Kidney tubule cell (primary cell): ENCODE results near the gene GNAO1.

Experiments used
- DNase-seq: peaks from one replicate; pipeline ENCODE4 v3.0.0-alpha.2; 2018; ENCODE audit warnings: low spot score

Gene GNAO1

DNA sequence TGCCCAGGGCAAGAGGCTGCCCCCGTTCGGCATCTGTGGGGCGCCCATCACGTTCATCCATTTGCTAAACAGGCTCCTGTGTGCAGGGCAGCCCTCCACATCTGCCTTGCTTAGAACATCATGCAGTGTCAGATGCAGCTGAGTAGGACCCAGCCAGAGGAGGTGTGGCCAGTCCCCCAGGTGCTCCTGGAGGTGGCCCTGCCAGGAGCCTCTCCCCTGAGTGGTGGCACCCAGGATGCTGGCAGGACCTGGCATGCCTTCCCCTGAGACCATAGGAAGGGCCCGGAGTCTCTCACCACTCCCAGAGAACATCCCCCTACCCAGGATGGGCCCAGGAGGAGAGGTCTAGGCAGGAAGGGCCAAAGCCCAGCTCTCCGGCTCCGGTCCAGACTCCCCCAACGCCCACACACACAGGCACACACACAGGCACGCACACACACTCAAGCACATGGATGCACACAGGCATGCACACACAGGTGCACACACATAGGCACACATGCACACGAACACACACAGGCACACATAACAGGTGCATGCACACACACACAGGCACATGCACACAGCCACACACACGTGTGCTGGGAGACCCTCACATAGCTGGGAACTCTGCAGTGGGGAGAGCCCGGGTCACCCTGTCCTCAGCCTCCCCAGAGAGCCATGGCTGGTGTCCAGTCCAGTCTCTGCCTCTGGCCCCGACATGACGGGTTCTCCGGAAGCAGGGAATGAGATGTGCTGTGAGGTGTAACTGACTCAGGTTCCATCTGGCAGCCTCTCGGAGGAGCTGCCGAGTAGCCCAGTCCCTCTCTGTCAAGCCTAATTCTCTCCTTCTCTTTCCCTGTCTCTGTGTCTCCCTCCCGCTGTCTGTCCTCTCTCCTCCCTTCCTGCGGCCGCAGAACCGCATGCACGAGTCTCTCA is 159.5 kb downstream of the GNAO1 start:
- peak; percentile 21 for DNase-seq

DNA sequence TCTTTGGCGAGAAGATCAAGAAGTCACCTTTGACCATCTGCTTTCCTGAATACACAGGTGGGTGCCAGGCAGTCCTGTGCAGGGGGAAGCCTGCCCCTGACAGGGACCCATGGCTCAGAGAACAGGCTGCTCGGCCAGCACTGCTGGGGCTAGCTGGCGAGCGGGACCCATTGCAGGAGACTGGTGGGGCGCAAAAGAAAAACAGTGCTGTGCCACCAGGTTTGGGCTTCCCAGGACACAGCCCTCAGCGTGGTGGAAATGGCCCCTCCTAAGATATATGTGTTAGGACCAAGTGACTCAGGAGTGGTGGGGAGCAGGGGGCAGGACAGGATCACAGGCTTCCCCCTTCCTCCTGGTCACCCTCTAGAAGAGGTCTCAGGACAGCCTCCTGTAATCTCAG is 160.2 kb downstream of the GNAO1 start:
- no peak for DNase-seq

DNA sequence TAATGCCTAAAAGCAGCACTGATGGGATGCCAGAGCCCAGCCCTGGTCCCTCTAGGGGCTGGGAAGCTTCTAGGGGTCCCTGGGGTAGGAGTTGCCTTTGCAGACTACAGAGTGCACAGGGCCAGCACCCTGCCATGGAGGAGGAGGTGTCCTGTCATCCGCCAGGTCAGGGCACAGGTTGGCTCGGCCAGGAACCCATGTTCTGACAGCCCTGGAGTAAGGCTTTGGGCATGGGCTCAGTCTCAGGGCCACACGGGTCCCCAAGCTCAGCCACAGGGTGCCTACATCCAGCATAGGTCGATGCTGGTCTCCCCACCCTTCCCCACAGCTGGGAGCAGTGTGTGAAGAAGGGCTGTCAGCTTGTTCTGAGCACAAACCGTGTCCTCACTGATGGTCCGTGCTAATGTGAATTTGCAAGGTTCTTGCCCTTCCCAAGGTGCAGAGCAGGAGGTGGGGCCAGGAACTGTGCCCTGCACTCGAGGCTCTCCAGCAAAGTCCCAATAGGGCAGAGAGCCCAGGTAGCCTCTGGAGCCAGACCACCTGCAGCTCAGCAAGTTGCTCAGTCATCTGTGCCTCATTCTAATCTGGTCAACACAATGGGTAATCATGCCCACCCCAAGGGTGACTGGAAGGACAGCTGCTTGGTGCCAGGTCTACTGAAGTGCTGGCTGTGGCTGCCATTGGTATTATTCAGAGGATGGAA is 161.2 kb downstream of the GNAO1 start:
- no peak for DNase-seq

DNA sequence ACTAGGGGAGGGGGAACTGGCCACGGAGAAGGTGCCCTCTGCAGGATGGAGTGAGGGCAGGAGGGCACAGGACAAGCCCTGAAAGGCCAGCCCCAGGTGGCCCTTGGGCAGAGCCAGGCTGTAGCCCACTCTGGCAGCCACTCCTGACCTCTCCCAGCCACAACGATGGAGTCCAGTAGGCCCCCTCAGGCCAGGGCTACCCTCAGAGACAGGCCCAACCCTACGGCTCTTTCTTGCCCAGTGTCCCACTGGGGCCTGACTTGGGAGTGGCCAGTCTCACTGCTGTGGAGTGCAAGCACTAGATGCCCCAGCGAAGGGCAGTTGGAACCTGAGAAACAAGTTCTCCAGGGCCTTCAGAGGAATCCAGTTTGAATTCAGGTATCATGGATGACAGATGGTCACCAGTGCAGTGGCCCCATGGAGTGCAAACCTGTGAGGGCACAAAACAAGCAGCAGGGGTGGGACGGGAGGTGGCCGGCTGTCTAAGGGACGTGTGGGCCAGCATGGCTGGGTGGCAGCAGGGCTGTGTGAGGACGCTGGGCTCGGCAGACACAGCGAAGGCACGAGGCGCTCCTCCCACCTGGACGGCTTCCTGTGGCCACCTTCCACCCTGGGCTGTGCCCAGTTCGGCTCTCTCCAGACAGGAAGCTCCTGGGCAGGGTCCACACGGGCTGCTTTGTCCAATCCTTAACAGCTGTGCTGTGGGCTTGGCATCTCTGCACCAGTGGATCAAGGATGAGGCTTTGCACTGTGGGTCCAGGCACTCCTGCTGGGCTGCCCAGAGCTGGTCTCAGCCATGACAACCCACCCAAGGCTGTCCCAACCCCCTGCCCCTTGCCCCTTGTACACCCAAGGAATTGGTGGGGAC is 162.0 kb downstream of the GNAO1 start:
- no peak for DNase-seq

DNA sequence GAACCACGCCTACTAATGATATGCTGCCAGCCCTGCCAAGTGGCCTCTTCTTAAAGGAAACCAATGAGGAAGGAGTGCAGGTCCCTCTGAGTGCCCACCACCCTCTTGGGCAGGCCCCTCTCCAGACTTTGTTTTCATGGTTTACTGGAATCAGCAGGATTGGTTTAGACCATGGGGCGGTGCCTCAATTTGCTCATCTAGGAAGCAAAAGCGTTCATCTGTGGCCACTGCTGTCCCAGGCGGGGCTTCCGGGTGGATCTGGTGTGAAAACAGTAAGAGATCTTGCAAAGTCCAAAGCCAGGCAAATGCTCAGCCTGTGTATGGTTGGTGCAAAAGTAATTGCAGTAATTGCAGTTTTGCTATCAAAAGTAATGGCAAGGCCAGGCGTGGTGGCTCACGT is 162.7 kb downstream of the GNAO1 start:
- DNase-seq: no peak

DNA sequence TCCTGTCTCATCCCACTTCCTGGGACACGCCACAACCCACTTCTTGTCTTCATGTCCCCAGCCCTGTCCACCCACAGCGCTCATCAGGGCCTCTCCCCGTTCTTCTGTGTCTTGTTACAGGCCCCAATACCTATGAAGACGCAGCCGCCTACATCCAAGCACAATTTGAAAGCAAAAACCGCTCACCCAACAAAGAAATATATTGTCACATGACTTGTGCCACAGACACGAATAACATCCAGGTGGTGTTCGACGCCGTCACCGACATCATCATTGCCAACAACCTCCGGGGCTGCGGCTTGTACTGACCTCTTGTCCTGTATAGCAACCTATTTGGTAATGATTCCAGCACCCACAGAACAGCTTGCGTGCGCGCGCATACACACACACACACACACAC is 163.5 kb downstream of the GNAO1 start:
- no peak for DNase-seq

DNA sequence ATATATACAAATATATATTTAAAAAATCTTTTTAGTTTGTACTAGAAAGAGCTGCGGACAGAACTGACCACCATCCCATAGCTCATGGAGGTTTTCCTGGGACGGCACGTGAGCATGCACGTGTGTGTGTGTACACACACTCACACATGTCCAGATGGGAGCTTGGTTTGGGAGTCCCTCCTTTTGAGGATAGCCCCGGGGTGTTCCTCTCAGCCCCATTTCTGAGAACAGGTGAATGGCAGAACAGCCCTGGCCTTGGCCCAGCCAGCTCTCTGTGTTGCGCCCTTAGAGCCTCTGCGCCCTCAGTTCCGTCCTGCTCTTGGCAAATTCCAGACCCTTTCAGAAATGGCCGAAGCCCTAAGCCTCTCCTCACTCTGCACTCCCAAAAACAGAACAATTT is 163.9 kb downstream of the GNAO1 start:
- no peak for DNase-seq

DNA sequence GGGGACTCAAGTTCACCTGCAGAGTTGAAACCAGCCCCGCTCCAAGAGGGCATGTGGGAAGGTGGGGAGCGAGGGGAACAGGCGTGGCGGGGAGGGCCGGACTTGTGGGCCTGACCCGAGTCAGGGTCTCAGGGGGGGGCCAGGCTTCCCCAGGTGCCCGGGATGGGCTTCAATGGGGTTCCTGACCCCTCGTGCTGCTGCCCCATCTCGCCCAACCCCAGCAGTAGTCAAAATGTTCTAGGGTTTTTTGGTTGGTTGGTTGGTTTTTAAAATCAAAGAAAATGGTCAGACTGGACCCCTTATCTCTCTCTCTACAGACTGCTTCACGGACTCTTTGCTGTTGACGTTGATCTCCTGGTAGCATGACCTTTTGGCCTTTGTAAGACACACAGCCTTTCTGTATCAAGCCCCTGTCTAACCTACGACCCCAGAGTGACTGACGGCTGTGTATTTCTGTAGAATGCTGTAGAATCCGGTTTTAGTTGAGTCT is 164.5 kb downstream of the GNAO1 start:
- no peak for DNase-seq

DNA sequence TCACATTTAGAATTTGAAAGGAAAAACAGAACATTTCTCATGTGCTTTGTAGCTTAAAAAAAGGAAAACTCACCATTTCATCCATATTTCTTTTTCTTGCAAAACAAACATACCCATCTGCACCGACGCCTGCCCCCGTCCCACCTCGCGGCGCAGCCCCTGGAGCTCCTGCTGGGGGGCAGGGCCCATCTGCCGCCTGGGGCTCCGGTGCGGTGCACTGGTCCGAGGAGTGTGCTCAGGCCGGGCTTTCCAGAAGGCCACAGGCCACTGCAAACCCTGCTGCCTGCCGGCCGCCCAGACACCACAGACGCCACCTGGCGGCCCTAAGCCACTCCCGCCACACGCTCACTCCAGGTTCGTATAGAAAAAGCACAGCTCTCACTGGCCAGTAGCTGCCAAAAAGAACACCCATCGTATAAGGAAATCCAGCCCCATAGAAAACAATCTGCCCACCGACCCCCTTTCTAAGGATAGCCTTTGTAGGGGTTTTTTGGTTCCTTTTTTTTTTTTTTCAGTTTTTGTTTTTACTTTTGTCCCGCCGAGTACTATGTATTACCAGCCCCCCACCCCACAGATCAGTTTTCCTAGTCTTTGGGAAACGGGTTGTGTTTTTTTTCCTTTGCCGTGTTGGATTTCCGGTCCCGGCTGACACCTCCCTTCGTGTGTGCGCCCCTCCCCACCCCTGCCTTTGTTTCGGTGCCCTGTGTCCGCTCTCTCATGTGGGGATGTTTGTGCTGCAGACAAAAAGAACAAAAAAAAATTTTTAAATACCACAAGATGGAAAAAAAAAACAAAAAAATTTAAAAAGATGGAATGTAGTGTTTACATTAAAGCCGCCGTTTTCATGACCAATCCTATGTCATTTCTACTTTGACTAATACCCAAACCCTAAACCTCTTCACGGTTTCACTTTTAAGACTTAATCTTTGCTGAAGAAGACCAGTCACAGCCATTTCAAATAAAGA is 165.3 kb downstream of the GNAO1 start:
- peak; percentile 91 for DNase-seq

DNA sequence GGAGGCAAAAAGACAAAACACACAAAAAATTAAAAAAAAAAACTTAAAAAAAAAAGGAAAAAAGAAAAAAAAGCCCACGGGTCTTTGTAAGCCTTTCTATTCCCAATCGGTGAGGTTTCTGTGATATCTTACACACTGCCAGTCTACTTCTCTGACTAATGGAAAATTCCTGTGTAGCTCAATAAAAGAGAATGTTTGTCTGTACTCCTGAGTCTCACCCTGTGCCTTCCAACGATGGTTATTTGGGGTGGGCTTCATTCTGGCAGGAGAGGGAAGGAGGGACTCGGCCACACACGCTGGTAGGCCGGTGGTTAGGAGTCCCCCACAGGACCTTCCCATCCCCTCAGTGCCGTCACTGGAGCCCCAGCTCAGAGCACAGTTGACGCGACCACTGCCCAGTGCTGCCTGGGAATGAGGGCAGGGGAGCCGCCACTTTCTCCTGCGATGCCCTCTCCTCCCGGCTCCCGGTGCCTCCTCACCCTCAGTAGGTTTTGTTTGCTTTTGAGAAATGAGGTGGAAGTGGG is 166.0 kb downstream of the GNAO1 start:
- peak; percentile 31 for DNase-seq

DNA sequence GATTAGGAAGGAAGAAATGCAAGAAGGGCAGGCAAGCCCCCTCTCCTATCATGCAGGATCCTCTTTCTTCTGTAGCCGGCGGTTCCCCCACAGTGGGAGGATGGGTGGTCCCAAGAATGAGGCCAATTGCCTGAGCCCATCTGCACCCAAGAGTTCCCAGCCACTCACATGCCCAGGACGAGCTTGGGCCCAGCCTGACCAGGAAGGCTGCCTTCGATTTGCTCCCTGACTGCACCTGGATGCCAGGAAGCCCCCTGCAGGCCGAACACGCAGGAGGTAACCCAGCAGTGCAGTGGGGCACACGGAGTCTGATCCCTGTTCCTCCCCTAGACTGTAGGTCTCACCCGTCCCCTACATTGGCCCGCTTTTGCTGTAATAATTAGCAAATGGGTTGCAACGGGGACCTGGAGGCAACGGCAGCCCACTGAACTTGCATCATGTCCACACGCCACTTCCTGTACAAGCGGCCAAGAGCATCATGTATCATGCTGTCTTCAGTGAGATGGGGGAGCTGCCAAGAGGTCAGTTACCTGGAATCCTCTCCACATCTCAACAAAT is 166.6 kb downstream of the GNAO1 start:
- DNase-seq: no peak

DNA sequence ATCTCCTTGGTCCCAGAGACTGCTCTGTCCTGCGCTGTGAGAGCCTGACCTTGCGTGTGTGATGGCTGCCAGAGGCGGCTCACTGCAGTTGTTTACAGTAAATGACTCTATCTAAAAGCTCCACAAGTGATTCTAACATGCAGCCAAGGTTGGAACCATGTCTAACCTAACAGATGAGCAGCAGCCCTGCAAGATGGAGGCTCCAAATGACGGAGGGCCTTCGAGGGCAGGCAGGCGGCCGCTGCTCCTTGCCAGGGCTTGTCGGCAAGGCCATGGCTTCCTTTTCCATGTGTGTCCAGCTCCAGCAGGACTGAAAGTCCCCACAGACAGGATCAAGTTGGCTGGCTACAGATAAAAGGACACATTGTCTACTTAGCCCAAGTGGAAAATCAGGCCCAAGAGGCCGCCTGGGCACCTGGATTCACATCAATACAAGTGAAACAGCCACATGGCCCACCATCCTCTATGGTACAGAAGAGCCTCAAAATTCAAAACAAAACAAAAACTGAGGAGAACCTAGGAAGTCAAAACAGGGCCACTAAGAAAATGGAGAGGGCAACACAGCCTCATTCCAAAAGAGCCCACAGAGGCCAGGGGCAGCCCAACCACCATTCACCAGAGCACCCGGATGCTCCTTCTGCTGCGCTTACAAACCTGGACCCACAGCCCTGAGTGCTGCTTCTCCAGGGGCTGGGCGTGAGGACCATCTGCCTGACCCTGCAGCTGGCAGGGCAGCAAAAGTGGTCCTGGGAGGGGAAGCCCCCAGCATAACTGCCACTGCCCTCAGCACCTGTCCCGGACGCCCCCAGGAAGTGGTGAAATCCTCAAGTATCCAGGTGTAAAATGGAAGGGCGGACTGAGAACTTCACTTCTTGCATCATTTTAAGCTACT is 169.1 kb downstream of the GNAO1 start:
- DNase-seq: no peak

DNA sequence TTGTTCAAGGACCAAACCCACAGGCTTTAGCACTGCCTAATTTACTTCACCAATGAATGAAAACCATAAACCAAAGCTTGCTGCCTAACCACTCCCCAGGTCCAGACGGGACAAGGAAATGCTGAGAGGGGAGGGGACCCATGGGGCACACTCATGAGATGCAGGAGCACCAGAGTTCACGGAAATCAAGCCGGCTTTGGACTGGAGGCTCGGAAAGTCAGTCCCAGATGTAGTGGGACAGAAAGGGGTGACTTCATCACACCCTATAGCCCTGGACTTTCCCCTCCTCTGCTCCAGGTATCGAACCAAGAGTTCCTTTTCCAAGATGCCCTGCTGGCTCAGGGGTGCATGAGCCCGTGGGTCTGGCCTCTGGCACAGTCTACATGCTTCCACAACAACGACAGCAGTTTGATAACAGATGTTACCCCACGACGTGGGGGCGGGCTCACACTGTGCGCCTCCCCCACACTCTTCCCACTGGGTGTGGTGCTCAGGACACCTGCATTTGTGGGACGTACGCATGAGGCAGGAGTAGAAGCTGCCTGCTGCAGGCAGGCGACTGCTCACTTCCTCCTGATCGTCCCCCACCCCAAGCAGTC is 170.9 kb downstream of the GNAO1 start:
- DNase-seq: no peak

DNA sequence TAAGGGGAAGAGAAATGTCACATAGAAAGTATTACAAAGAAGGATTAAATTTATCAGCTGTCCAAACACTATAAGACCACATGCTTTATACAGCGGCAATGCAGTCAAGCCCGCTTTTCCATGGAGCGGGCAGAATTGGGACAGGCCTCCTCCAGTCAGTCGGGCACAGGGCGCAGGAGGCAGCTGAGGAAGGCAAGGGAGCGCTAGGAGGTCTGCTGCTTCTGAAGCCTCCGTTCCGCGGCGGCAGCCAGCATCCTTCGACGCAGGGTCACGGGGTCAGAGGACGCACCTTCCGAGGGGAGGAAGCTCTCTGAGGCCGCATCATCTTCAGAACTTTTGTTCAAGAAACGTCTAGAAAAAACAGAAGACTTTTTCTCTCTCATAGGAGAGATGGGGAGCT is 171.4 kb downstream of the GNAO1 start:
- DNase-seq: no peak

DNA sequence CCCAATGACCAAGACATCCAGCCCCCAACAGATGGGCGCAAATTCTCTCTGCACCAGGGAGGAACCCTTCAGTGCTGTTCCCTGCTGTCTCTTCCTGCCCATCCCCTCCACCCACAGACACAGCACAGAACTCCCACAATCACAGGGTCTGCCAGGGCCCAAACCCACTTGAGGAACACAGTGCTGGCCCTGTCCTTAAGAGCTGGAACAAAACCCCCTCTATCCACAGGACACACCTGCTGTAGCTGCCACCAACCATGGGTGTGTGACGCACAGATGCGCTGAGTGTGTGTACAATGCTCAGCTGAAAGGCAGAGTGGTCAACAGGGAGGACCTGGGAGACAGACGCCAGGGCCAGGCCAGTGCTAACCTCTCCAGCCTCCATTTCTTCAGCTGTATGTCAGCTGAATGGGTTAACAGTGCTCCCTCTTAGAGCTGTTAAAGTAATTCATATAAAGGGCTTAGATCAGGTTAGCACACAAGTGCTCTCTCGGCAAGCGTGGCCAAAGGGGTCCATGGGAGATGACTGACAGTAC is 172.0 kb downstream of the GNAO1 start:
- DNase-seq: no peak

DNA sequence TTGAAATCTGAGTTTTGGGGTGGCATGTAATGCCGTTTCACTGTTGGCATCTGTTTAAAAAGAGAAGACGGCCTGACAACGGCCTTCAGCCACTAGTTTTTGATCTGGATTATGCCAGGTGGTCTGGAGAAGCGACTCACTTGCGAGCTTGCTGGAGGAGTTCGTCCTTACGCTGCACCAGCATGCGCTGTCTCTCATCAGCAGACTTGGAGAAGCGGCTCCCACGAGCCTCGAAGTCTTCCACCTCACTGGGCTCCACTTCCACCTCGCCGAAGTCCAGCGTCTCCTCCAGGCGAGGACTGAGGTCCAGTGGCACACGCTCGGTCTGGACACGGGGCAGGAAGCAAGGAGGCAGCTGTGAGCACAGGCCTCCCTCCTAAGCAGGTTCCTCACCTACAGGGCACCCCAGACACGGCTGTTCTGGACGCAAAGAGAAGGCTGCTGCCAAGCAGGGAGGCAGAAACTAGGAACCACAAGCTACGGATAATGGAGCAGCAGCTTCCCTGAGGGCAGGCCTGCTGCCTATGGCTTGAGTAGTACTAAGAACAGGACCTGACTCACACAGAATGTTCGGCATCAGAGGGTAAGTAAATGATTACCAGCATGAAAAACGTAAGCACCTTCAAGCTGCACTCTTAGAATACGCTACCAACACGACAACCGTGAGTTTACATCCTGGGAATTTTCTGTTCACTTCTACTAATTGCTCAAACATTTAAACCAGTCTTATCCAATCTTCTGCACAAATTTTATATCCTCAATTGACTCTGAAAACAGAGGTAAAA is 172.7 kb downstream of the GNAO1 start:
- DNase-seq: peak; percentile 73

DNA sequence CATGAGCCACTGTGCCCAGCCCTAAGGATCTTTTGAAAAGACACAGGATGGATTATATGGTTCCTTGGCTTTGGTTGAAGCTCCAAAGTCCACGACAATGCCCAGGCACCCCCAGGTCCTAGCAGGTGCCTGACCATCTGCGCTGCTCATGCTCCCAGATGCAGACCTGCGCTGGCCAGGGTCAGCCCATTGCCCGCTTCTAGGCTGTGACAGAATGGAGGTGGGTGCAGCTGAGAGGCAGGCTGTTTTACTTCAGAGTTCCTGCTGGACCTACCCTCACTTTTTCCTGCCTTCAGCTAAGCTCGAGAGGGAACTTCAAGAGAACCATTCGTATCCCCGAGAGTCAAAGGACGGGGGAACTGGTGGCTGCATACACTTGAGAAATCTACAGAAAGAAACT is 173.6 kb downstream of the GNAO1 start:
- DNase-seq: no peak

DNA sequence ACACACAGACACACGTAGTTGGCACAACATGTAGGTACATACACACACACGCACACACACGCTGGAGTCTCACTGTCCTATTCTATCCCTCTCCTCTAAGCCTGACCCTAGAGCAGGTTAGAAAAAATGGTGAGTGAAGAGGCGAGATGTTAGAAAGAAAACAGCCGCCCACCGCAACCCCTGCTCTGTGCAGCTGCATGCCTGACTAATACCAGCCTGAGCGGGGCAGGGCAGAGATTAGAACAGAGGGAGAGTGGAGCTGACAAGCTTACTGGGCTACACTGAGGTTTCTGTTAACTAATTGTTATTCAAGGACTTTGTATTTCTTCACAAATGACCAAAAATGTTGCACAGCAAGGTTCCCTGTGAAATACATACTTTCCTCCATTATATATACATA is 174.3 kb downstream of the GNAO1 start:
- no peak for DNase-seq
